SK-N-SH treated with all-trans-retinoic acid at 6 μM for 48 hours (cell line): ENCODE data around the gene PAK6.

Experiments used
- ARNTL ChIP-seq: fragments of 450-650 bp; formaldehyde crosslinking; IDR thresholded peaks from 2 replicates; pipeline ENCODE4 v1.5.0; 2020; ENCODE audit warnings: low read depth, mild to moderate bottlenecking, moderate library complexity, borderline replicate concordance
- BACH2 ChIP-seq: fragments of 250-450 bp; sonication (Bioruptor Pico); IDR thresholded peaks from 2 replicates; pipeline ENCODE4 v1.9.0; 2021; ENCODE audit warnings: mild to moderate bottlenecking, borderline replicate concordance
- CREB5 ChIP-seq: fragments of 250-450 bp; sonication (Bioruptor Pico); IDR thresholded peaks from 2 replicates; pipeline ENCODE4 v1.5.1; 2020; ENCODE audit warnings: low read depth, mild to moderate bottlenecking, moderate library complexity
- CSDC2 ChIP-seq: fragments of 250-450 bp; sonication (Bioruptor Pico); IDR thresholded peaks from 2 replicates; pipeline ENCODE4 v1.5.0; 2020; ENCODE audit warnings: mild to moderate bottlenecking, moderate library complexity
- ESRRG ChIP-seq: fragments of 250-450 bp; sonication (Bioruptor Pico); IDR thresholded peaks from 2 replicates; pipeline ENCODE4 v1.6.1; 2021; ENCODE audit warnings: mild to moderate bottlenecking
- PATZ1 ChIP-seq: fragments of 250-450 bp; sonication (Bioruptor Pico); IDR thresholded peaks from 2 replicates; pipeline ENCODE4 v1.8.0; 2020; ENCODE audit warnings: mild to moderate bottlenecking, moderate library complexity, borderline replicate concordance
- RARB ChIP-seq: fragments of 250-450 bp; sonication (Bioruptor Pico); IDR thresholded peaks from 2 replicates; pipeline ENCODE4 v1.8.0; 2021; ENCODE audit warnings: mild to moderate bottlenecking, moderate library complexity
- SNAI2 ChIP-seq: fragments of 250-450 bp; sonication (Bioruptor Pico); IDR thresholded peaks from 2 replicates; pipeline ENCODE4 v1.5.0; 2020; ENCODE audit warnings: mild to moderate bottlenecking, moderate library complexity
- TCF4 ChIP-seq: fragments of 250-450 bp; sonication (Bioruptor Pico); IDR thresholded peaks from 2 replicates; pipeline ENCODE4 v1.8.0; 2021; ENCODE audit warnings: mild to moderate bottlenecking, moderate library complexity, borderline replicate concordance
- TOX ChIP-seq: fragments of 250-450 bp; sonication (Bioruptor Pico); IDR thresholded peaks from 2 replicates; pipeline ENCODE4 v1.8.0; 2021; ENCODE audit warnings: mild to moderate bottlenecking, moderate library complexity, borderline replicate concordance
- TSHZ2 ChIP-seq: fragments of 250-450 bp; sonication (Bioruptor Pico); IDR thresholded peaks from 2 replicates; pipeline ENCODE4 v1.5.0; 2020; ENCODE audit warnings: mild to moderate bottlenecking, moderate library complexity
- ZFP3 ChIP-seq: fragments of 250-450 bp; sonication (Bioruptor Pico); IDR thresholded peaks from 2 replicates; pipeline ENCODE4 v1.5.0; 2020; ENCODE audit warnings: mild to moderate bottlenecking, moderate library complexity
- ZNF8 ChIP-seq: fragments of 450-650 bp; formaldehyde crosslinking; IDR thresholded peaks from 2 replicates; pipeline ENCODE4 v1.5.0; 2020; ENCODE audit warnings: mild to moderate bottlenecking, moderate library complexity

- TF ChIP-seq RARB (CRISPR knock-in tag) (no peak), ARNTL (CRISPR knock-in tag) (no peak), PATZ1 (CRISPR knock-in tag) (no peak), BACH2 (CRISPR knock-in tag) (no peak), SNAI2 (CRISPR knock-in tag) (no peak), TSHZ2 (CRISPR knock-in tag) (no peak), ZNF8 (CRISPR knock-in tag) (no peak), CSDC2 (no peak), ZFP3 (no peak), ESRRG (CRISPR knock-in tag) (no peak), CREB5 (CRISPR knock-in tag) (no peak), TCF4 (CRISPR knock-in tag) (no peak), TOX (CRISPR knock-in tag) (no peak)
Observed at GRCh38 chr15:40232625-40233070, 6.2 kb upstream of the PAK6 start.
